Muscle layer of colon (tissue), 2 donors: Measurements from ENCODE around the gene SARM1.
"Not testable (repeated sequence)": the region's sequence is repeated elsewhere in the genome, so short reads cannot be mapped to it uniquely, and the experiment has no call there.

Experiments used
- H3K27ac ChIP-seq: one replicate; pipeline ENCODE4 v1.7.0; 2013; ENCODE audit warnings: low read depth, mild to moderate bottlenecking, low read length, moderate library complexity
- H3K27me3 ChIP-seq, 2 donors: one replicate each; pipeline ENCODE4 v1.7.0; 2013; ENCODE audit warnings: low read length in 2 of 2, mild to moderate bottlenecking in 2 of 2; ENCODE audit not compliant: insufficient read depth in 2 of 2, control insufficient read depth in 1 of 2
- H3K36me3 ChIP-seq: one replicate; pipeline ENCODE4 v1.7.0; 2013; ENCODE audit warnings: mild to moderate bottlenecking, low read length; ENCODE audit not compliant: insufficient read depth
- H3K4me1 ChIP-seq: one replicate; pipeline ENCODE4 v1.7.0; 2013; ENCODE audit warnings: mild to moderate bottlenecking, low read length; ENCODE audit not compliant: insufficient read depth
- H3K4me3 ChIP-seq, 2 donors: one replicate each; pipeline ENCODE4 v1.7.0; 2013; ENCODE audit warnings: low read length in 2 of 2, low read depth in 1 of 2, mild to moderate bottlenecking in 1 of 2, moderate library complexity in 1 of 2
- H3K9ac ChIP-seq: one replicate; pipeline ENCODE4 v1.7.0; 2013; ENCODE audit warnings: low read length
- H3K9me3 ChIP-seq: one replicate; pipeline ENCODE4 v1.7.0; 2013; ENCODE audit warnings: mild to moderate bottlenecking, low read length
- donor health status: abdominal sarcoma.
- donor health status: Adenocarcinoma of cecum.

The SARM1 gene

GRCh38 chr17:28334171-28334570 lies 37.3 kb upstream of the SARM1 start:
- H3K4me1 ChIP-seq: peaks cover 40% of the 10 kb centered on the region
- peak overlapping the region; percentile 66 for H3K9ac ChIP-seq
- peak overlapping the region in 1 of 2 donors; percentile 93 for H3K4me3 ChIP-seq
- peak overlapping the region; percentile 91 for H3K27ac ChIP-seq
- H3K36me3 ChIP-seq: peaks cover 23% of the 10 kb centered on the region
- H3K27me3 ChIP-seq: no peaks in the 10 kb centered on the region
- no peaks in the 10 kb centered on the region for H3K9me3 ChIP-seq

- peaks cover 40% of the 10 kb centered on the region for H3K4me1 ChIP-seq
- H3K36me3 ChIP-seq: peaks cover 25% of the 10 kb centered on the region
- H3K27ac ChIP-seq: peak overlapping the region; percentile 91
- no peaks in the 10 kb centered on the region for H3K27me3 ChIP-seq
- peak overlapping the region; percentile 93 for H3K4me3 ChIP-seq
- H3K9ac ChIP-seq: peak overlapping the region; percentile 66
- H3K9me3 ChIP-seq: no peaks in the 10 kb centered on the region
Observed at GRCh38 chr17:28334666-28335200, 36.8 kb upstream of the SARM1 start.

- H3K4me3 ChIP-seq: peak within 1 kb of the TSS; percentile 93
- H3K9ac ChIP-seq: peak within 1 kb of the TSS; percentile 66
- no peaks in the 10 kb centered on the region for H3K27me3 ChIP-seq
- peaks cover 40% of the 10 kb centered on the region for H3K4me1 ChIP-seq
- no peaks in the 10 kb centered on the region for H3K9me3 ChIP-seq
- H3K36me3 ChIP-seq: peaks cover 30% of the 10 kb centered on the region
- H3K27ac ChIP-seq: peak within 1 kb of the TSS; percentile 96
Observed at GRCh38 chr17:28335201-28335958, 36.1 kb upstream of the SARM1 start, which contains the start of the genes IFT20 and TNFAIP1. Gene IFT20, minus strand, starts transcription at chr17:28335472. Its CDS starts 3,487 bp downstream, at chr17:28331985. Gene TNFAIP1, plus strand, starts transcription at chr17:28335761. Its CDS starts 3,761 bp downstream, at chr17:28339522.

- Histone ChIP-seq H3K36me3 (peaks cover 30% of the 10 kb centered on the region), H3K27me3 (no peaks in the 10 kb centered on the region), H3K9me3 (no peaks in the 10 kb centered on the region), H3K9ac (peak overlapping the region; percentile 65), H3K27ac (peak overlapping the region; percentile 96), H3K4me1 (peaks cover 40% of the 10 kb centered on the region), H3K4me3 (peak overlapping the region; percentile 72 to 83)
Observed at GRCh38 chr17:28335959-28336871, 35.3 kb upstream of the SARM1 start.

- Histone ChIP-seq H3K4me1 (peaks cover 38% of the 10 kb centered on the region), H3K27me3 (no peaks in the 10 kb centered on the region), H3K4me3 (no peak overlapping the region), H3K9me3 (no peaks in the 10 kb centered on the region), H3K9ac (no peak overlapping the region), H3K36me3 (peaks cover 40% of the 10 kb centered on the region), H3K27ac (no peak overlapping the region)
Observed at GRCh38 chr17:28338056-28338768, 33.3 kb upstream of the SARM1 start.

GRCh38 chr17:28338769-28339212 lies 32.7 kb upstream of the SARM1 start:
- H3K4me3 ChIP-seq: not testable (repeated sequence)
- peaks cover 32% of the 10 kb centered on the region for H3K4me1 ChIP-seq

GRCh38 chr17:28339431-28339830 lies 32.1 kb upstream of the SARM1 start:
- no peak overlapping the region for H3K9ac ChIP-seq
- peaks cover 26% of the 10 kb centered on the region for H3K4me1 ChIP-seq
- no peaks in the 10 kb centered on the region for H3K27me3 ChIP-seq
- no peak overlapping the region for H3K27ac ChIP-seq
- H3K9me3 ChIP-seq: no peaks in the 10 kb centered on the region
- H3K36me3 ChIP-seq: peaks cover 47% of the 10 kb centered on the region
- H3K4me3 ChIP-seq: no peak overlapping the region

More at GRCh38 chr17:28338769-28339212, 32.7 kb upstream of the SARM1 start:
- H3K27ac ChIP-seq, H3K27me3 ChIP-seq, H3K9me3 ChIP-seq, H3K9ac ChIP-seq: not testable (repeated sequence)
- H3K36me3 ChIP-seq: peaks cover 44% of the 10 kb centered on the region

GRCh38 chr17:28340374-28340773 lies 31.1 kb upstream of the SARM1 start:
- no peaks in the 10 kb centered on the region for H3K9me3 ChIP-seq
- no peak overlapping the region for H3K9ac ChIP-seq
- H3K36me3 ChIP-seq: peaks cover 57% of the 10 kb centered on the region
- H3K27ac ChIP-seq: no peak overlapping the region
- no peak overlapping the region for H3K4me3 ChIP-seq
- no peaks in the 10 kb centered on the region for H3K27me3 ChIP-seq
- H3K4me1 ChIP-seq: peaks cover 23% of the 10 kb centered on the region

- H3K4me1 ChIP-seq: peaks cover 19% of the 10 kb centered on the region
- H3K4me3 ChIP-seq: no peak overlapping the region
- H3K9ac ChIP-seq: no peak overlapping the region
- H3K9me3 ChIP-seq: no peaks in the 10 kb centered on the region
- H3K27me3 ChIP-seq: no peaks in the 10 kb centered on the region
- peaks cover 68% of the 10 kb centered on the region for H3K36me3 ChIP-seq
- H3K27ac ChIP-seq: no peak overlapping the region
Observed at GRCh38 chr17:28341516-28341915, 30.0 kb upstream of the SARM1 start.

- Histone ChIP-seq H3K9ac (no peak overlapping the region), H3K27ac (no peak overlapping the region), H3K36me3 (peaks cover 75% of the 10 kb centered on the region), H3K9me3 (no peaks in the 10 kb centered on the region), H3K27me3 (no peaks in the 10 kb centered on the region), H3K4me3 (no peak overlapping the region), H3K4me1 (peaks cover 11% of the 10 kb centered on the region)
Observed at GRCh38 chr17:28342313-28342712, 29.2 kb upstream of the SARM1 start.
